HG03196 (cell line): ENCODE data around the gene SLC7A14.

ENCODE experiments used
- ATAC-seq: cut with Tn5 transposase; IDR thresholded peaks from one replicate; pipeline ENCODE4 v1.9.1; 2021; ENCODE audit not compliant: unreplicated experiment

The SLC7A14 gene

DNA sequence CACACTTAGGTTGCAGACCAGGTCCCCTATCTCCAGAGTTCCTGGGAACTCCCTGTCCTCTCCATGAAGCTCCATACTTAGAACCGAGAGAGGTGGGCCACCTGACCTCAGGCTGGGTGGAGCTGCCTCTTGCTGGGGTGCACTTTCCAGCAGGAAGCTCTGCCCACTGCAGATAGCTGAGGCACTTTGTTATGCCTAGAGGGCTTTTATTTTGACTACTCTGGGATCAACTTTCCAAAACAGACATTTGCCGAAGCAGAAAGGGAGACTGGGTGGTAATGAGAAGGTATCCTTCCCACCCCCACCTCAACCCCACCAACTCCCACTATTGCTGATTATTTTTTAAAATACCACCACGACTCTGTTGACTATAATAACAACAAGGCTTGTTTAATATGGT is 112.5 kb downstream of the SLC7A14 start:
- ATAC-seq, result no peak

GRCh38 chr3:170471149-170471548 is 114.7 kb downstream of the SLC7A14 start:
- no peak for ATAC-seq

DNA sequence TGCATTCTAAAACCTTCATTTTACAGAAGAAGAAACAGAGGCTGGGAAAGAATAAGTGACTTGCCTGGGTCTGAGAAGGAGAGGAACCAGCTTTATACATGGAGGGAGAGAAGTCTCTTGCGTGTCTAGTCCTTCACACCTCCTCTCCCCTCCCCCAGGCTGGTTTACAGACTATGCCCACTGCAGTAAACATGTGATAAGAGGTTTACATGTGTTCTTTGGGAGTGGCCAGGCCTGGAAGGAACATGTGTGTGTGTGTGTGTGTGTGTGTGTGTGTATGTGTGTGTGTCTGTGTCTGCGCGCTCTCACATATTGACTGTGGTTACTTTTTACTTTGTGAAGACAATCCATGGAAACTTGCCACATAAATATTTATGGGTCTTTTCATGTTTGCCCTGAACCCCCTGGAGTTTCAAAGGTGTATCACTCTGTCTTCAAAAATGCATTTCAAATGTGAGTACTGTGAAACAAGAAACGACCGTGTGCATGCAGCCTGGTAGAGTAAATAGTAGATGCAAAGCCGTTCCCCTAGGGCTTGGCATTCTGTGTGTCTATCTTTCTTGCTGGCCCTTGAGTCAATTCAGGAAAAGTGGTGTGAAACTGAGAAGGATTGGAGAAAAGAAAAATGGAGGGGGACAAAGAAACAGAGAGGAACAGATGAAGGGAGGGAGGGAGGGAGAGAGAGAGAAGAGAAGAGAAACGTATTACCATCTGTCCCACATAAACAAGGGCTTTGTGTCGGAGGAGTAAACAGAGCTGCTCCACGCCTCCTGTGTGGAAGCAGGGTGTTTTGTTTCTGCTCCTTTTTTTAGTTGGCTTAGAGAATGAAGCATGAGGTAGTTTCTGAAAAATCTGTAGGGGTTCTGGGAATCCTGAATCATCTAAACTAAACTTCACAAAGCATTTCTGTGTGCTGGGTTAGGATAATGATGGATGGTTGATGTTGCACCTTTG is 115.5 kb downstream of the SLC7A14 start:
- ATAC-seq, result no peak

- ATAC-seq, result no peak
Observed at GRCh38 chr3:170469151-170470062, 116.5 kb downstream of the SLC7A14 start.

DNA sequence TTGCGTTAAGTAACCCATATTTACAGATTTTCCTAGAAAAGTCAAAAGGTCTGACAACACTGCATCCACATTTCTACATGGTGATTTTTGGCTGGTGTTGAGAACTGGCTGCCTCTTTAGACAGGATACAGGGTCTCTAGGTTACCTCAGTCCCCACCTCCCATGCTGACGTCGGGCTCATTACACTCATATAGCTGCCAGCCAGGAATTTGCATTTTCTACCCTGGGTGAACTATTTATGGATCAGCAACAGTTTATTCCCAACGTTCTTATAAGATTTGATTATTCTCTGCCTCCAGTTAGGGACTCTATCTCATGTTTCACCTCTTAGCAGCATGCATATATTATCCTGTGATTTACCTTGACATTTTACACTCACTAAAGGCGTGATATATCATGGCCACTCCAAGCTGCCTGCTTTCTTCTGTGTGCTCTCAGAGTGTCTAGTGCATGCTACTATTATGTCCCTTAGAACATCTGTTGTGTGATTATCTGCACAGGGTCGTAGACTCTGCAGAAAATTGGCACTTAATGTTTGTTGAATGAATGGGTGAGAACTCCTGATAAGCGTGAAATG is 118.2 kb downstream of the SLC7A14 start:
- no peak for ATAC-seq

GRCh38 chr3:170467007-170467406 is 118.9 kb downstream of the SLC7A14 start:
- no peak for ATAC-seq

GRCh38 chr3:170465955-170466354 is 119.9 kb downstream of the SLC7A14 start:
- ATAC-seq, result no peak

- no peak for ATAC-seq
Observed at GRCh38 chr3:170463011-170463410, 122.9 kb downstream of the SLC7A14 start.

- no peak for ATAC-seq
Observed at GRCh38 chr3:170458285-170458684, 127.6 kb downstream of the SLC7A14 start.

DNA sequence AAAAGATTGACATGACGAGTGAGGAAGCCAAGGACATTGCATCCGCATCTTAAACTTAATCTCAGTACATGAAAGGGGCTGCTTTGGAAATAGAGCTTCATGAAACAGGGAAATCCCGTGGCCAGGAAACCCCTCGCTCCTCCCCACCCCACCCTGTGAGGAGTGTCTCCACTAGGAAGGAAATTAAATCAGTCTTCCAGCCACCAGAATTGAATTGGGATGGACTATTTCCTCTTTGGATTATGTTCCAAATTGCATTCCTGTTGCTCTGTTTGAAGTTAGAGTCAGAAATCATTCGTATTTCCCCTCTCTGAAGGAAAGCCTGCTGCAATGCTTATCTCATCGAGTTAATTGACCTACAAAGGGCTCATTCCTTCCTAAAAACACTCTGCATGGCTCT is 131.4 kb downstream of the SLC7A14 start:
- no peak for ATAC-seq

DNA sequence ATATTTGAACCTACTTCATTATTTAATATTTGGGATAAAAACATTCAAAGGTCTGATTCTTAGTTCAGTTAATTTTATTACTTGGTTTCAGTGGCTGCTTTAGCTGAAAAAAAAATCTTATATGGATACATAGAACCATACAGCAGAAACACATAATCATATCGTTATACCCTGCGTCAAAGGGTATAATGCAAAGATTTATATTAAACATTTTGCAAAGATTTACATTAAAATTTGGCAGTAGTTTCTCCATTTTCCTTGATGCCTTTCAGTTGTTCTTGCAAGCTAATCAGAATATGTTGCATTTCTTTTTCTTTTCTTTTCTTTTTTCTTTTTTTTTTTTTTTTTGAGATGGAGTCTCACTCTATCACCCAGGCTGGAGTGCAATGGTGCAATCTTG is 135.8 kb downstream of the SLC7A14 start:
- ATAC-seq, result no peak

DNA sequence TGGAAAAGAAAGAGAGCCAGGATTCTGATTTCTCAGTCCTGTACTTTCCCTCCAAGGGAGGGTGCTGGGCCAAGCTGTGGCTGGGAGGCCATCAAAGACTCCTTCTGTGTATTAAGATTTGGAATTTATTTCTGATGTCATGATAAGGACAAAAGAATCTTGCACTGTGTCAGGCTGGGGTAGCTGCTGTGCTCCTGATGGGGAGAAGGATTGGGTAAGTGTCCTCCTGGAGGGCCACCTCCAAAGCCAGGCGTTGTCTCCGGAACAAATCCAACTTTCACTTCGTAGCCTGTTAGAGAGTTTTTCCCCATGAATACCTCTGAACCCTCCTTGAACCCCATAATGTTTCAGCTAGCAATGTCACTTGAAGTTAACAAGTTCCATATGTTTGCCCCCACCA is 137.3 kb downstream of the SLC7A14 start:
- no peak for ATAC-seq

DNA sequence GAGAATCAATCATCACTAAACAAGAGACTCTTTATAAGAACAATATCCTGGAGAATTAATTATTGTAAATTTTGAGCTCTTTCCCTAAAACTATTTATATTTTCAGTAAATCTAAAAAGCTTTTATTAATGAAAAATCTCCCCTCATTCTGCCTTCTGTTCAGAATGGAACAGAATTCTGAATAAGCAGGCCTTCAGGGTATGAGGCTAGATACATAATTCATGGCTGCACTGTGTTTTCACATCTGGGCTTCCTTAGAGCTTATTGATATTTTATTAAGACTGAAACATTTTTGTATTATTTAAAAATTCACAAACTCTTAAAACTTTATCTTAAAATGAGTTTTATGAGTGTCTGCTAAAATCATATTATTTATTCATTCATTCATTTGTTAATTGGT is 142.4 kb downstream of the SLC7A14 start:
- ATAC-seq, result no peak

DNA sequence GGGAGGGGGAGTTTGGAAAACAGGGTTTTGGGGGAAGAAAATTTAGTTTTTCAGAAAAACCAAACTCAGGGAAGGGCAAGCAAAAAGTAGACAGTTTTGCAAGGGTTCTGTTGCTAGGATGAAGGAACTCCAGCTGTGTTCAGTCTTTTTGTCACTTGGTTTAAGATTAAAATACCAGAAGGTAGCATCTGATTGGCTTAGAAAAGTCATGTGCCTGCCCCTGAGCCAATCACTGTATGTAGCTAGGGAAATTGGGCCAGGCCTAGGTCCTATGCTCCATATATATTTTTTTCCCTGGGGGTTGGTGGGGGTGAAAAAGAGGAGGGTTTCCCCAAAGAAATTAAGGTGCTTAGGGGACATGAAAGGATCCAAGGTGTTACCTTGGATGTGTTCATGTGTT is 142.9 kb downstream of the SLC7A14 start:
- ATAC-seq, result no peak

- ATAC-seq, result no peak
Observed at GRCh38 chr3:170441412-170441811, 144.5 kb downstream of the SLC7A14 start.

GRCh38 chr3:170440344-170440743 is 145.5 kb downstream of the SLC7A14 start:
- ATAC-seq, result no peak

- no peak for ATAC-seq
Observed at GRCh38 chr3:170438836-170439235, 147.0 kb downstream of the SLC7A14 start.

DNA sequence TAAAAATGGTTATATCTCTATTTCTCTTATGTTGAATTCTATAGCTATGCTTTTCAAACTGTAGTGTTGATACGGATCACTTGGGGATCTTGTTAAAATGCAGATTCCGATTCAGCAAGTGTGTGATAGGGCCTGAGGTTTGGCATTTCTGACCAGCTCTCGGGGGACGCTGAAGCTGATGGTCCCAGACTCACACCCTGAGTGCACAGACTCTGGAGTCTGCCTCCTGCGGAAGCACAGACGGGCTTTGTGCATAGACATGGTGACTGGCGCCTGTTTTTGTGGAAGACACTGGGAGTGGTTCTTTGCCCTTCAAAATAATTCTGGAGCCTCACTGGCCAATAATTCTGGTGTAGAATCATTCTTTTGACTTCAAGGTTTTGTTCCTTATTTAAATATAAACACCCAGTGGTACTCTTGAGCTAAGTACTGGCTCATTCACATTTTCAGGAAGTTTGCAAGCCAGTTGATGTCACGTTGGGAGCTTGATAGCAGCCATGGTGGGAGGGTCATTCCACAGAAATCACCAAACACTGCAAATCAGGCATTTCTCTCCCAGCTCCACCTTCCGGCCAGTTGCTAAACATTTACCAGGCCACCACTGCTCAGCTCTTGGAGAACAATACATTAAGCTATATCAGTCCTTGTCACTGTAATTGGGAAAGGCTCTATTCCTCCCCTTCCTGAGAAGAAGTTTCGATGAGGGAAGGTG is 148.0 kb downstream of the SLC7A14 start:
- ATAC-seq, result no peak

GRCh38 chr3:170437176-170437575 is 148.7 kb downstream of the SLC7A14 start:
- no peak for ATAC-seq

DNA sequence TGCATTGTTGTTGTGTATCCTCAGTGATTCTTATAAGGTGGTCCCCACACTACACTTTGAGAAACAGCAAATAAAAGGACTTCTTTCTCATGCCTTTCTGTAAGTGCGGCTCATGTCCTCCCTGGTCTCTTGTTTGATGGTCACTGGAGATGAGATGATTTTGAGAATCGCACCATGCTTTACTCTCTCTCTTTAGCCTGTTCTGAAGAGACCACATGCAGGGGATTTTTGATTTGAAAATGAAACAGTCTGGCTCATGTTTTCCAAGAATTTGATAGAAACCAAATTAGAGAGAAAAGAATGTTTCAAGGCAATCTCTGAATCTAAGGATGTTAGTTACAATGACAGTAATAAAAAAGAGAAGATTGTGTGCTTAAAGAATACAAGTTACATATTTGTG is 149.2 kb downstream of the SLC7A14 start:
- ATAC-seq, result no peak

GRCh38 chr3:170432416-170432815 is 153.5 kb downstream of the SLC7A14 start:
- ATAC-seq, result no peak
